DMS53 (cell line): ENCODE data around the gene SLF2.
A peak's percentile ranks its signal among the peaks of the same experiment; 100 is the strongest.

Experiments used
- DNase-seq: peaks from one replicate; lab custom pipeline; 2025; lab: John Stamatoyannopoulos, UW

Gene SLF2

GRCh38 chr10:100980711-100981110 lies 67.9 kb downstream of the SLF2 start:
- DNase-seq, result no peak

GRCh38 chr10:100981178-100981772 lies 68.5 kb downstream of the SLF2 start:
- no peak for DNase-seq

- no peak for DNase-seq
Measured at GRCh38 chr10:100982916-100983830, 70.4 kb downstream of the SLF2 start.

DNA sequence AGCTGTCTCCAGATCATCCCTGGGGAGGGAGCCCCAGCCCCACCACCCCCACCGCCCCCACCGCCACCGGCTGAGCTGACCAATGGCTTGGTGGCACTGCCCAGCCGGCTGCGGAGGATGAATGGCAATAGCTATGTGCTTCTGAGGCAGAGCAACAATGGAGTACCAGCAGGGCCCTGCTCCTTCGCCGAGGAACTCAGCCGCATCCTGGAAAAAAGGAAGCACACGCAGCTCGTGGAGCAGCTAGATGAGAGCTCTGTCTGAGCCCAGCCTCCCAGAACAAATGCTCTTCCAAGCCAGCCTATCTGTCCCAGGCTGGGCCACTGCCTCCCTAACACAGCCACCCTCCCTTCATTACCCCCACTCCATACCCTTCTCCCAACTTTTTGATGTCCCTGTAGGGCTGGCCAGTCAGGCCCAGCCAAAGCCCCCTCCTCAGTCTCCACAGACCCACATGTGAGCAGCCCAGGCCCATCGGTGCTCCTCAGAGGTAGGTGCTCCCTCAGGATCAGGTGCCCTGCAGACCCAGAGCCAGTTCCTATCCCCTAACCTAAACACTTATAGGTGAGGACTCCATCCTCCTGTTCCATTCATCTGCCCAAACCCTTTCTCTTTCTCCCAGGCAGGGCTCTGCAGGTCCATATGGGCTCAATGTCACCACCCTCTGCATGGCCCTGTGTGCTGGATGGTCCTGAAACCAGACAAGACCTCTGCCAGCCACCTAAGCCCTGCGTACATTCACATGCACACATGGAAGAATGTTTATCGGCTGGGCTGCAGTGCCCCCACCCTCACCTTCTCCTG lies 71.3 kb downstream of the SLF2 start:
- DNase-seq, result no peak

- DNase-seq, result no peak
Measured at GRCh38 chr10:100984672-100985177, 72.0 kb downstream of the SLF2 start.

DNA sequence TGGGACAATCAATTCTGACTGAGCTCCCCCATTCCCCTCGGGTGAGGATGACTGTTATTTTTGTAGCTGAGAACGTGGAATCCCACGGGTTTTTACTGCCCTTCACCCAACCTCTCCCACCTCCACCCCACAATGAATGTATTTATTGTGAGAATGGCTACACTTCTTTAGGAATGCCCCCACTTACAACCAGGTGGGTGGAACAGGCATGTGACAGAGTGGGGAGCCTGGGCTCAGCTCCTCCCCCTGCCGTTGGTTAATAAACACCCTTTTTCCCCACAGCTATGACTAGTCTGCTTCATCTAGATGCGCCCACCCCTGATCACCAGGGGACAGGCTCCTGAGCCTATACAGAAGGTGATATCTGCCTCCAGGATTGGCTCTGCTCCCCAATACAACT lies 72.6 kb downstream of the SLF2 start:
- DNase-seq, result no peak

- DNase-seq, result no peak
Measured at GRCh38 chr10:100986623-100986951, 73.8 kb downstream of the SLF2 start.

DNA sequence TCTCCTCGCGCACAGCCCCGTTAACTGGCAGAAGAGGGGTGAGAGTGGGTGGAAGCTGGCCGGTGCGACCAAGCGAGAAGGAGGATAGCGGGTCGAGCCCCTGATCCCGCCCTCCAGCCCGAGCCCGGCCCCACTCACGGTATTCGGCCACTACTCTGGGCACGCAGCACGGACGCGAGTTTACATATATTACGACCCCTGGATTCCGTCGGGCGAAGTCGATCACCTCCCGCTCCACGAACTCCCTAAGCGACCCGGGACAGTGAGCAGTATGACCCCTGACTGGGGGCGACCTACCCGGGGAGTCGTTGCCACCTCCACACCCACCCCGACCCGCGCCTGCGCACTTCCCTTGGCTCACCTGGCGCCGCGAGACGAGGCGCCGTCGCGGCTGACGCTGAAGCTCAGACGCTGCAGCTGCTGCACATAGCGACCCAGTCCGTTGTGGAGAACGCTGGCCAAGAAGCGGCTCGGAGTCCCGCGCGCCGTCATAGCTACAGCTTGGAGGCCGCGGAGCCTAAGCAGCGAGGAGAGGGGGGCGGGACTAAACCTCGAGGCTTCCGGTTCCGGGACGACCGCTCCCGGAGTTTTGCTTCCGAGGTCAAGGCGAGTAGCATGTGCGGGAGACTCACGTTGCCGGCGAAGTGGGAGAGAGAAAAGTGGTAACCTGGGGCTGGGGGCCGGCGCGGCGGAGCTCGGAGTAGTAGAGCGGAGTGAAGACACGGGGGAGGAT lies 74.4 kb downstream of the SLF2 start, which contains the start of the genes MRPL43 and TWNK:
Gene MRPL43 (minus strand): TSS at position 546 of the 733 bp plus-strand sequence. CDS start 54 bp downstream, at position 492.
Gene TWNK (plus strand): TSS at position 592 of the 733 bp plus-strand sequence. CDS start 668 bp downstream, outside the sequence.
- DNase-seq, result peak; percentile 91

GRCh38 chr10:100987685-100988049 lies 74.9 kb downstream of the SLF2 start:
- no peak for DNase-seq

GRCh38 chr10:100988166-100988565 lies 75.4 kb downstream of the SLF2 start:
- DNase-seq, result no peak

GRCh38 chr10:100989088-100989487 lies 76.3 kb downstream of the SLF2 start:
- no peak for DNase-seq

DNA sequence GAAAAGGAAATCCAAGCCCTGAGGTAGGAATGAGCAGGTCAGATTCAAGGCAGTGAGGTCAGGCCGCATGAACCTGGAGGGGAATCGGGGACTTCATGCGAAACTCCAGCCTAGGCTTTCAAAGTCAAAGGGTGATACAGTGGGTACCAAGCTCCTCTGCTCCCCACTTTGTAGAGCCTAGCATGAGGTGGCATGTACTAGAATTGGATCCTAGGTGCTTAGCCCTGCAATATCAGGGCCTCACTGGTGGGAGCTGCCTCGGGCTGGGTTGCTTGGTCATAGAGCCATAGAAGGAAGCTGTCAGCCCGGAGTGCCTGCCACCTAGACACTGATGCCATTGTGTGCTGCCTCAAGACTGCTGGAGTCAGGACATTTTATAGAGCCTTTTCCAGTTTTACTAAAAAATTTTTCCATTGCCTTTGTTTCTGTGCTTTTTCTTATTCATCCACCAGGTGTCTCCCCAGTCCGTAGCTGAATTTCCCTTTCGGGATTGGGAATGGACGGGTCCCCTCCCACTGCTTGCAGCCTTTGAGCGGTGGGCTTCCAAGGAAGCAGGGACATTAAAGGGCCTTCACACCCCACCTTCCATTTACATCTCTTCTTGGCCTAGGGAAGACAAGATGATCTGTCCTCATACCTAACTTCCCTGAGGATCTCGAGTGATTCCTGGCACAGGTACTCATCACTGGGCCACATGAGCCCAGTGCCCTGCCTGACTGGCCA lies 81.4 kb downstream of the SLF2 start:
- DNase-seq, result peak; percentile 50

DNA sequence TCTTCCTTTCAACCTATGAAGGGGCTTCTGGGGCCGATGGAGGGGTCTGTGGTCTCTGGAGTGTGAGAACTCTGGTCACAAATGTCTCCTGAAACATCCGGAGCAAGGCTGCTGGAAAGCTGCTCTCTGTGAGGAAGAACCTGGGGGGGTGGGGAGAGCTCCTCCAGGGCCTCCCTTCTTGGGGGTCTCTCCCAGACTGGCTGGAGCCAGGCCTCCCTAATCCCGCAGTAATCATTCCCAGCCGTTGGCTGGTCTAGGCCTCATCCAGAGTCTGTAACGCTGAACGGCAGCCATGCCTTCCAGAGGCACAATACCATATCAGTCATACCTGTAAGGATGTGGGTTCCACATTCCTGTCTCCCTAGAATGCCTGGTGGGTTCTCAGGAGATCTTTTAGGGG lies 82.4 kb downstream of the SLF2 start:
- no peak for DNase-seq

GRCh38 chr10:100996678-100997359 lies 84.1 kb downstream of the SLF2 start:
- peak; percentile 82 for DNase-seq

- DNase-seq, result peak; percentile 95
Measured at GRCh38 chr10:100997360-100998182, 84.8 kb downstream of the SLF2 start.

GRCh38 chr10:100998183-100998990 lies 85.6 kb downstream of the SLF2 start:
- peak; percentile 95 for DNase-seq

DNA sequence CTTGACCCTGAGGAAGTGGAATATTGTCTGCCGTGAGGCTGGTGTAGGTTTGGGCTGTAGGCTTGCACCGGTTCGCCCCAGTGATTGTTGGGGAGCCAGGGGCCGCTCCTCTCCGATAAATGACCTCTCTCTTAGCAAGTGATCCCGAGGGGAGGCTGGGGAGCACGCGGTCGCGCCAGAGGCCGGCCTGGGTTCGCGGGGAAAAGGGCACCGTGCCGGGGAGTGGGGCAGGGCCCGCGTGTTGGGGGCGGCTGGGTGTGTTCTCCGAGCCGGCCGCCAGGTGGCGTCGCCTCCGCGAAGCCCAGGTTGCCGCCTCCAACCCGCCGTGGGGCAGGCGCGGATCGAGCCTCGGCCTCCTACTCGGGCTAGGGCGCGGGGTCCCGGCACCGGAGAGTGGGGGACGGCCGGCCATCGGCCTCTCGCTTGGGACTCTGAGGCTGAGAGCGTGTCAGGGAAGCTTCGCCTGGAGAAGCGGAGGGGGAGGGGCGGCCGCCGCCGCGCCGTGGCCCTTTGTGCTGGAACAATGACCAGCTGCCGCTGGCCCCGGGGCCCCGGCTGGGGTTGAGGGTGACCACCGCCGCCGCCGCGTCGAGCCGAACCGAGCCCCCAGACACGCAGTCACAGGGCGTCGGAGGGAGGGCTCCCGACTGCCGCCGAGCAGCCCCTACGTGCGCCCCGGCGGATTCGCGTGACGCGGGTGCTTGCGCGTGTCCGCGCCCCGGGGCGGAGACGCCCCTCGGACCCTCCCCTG lies 86.4 kb downstream of the SLF2 start:
- DNase-seq, result peak; percentile 87

DNA sequence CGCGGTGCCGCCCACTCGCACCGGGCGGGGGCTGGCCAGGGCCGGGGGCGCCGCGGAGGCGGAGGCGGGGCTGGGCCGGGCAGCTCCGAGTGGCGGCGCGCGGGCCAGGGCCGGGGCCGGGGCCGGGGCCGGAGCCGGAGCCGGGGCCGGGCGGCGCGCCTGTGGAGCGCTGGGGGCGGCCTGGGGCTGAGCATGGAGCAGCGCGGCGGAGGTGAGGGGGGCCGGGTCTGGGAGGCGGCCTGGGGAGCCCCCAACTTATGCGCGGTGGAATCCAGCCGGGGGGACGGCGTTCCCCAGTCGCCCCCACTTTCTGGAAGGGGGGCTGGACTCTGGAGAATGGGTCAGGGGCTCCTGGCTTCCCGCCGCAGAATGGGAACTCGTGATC lies 87.0 kb downstream of the SLF2 start, which contains the start of gene LZTS2:
Gene LZTS2 (plus strand): TSS at position 67 of the 385 bp plus-strand sequence. CDS start 2,731 bp downstream, outside the sequence.
- DNase-seq, result no peak
